Upper lobe of right lung (tissue), 1 donor: Measurements from ENCODE around the gene SLC25A27. TPM values are rescaled to one million over a fixed set of nuclear protein-coding genes. Genes with fewer than 3 reads are reported as not detected.

Experiments used
- ATAC-seq: fragments of 200-7000 bp; cut with Tn5 transposase; one replicate; pipeline ENCODE4 v1.9.1; 2020; ENCODE audit warnings: mild to moderate bottlenecking, moderate library complexity
- DNase-seq: peaks from one replicate; pipeline ENCODE4 v3.0.0-alpha.2; 2020
- H3K27ac ChIP-seq: fragments of 200-600 bp; one replicate; pipeline ENCODE4 v1.8.0; 2022
- H3K27me3 ChIP-seq: fragments of 200-600 bp; one replicate; pipeline ENCODE4 v1.8.0; 2022; ENCODE audit warnings: mild to moderate bottlenecking
- H3K36me3 ChIP-seq: fragments of 200-600 bp; one replicate; pipeline ENCODE4 v1.8.0; 2022
- H3K4me1 ChIP-seq: fragments of 200-600 bp; one replicate; pipeline ENCODE4 v1.8.0; 2022
- H3K4me3 ChIP-seq: fragments of 200-600 bp; one replicate; pipeline ENCODE4 v1.8.0; 2022; ENCODE audit warnings: mild to moderate bottlenecking
- H3K9me3 ChIP-seq: fragments of 200-600 bp; one replicate; pipeline ENCODE4 v1.8.0; 2022
- CTCF ChIP-seq: fragments of 200-600 bp; IDR thresholded peaks from one replicate; pipeline ENCODE4 v1.8.0; 2022; ENCODE audit warnings: antibody characterized with exemption
- intact Hi-C: fragments of 100-400 bp; cut with DNase I; formaldehyde crosslinking; loops from one replicate; pipeline ENCODE4 v1.11.0; 2022
- total RNA-seq: library from RNA; stranded (reverse); fragmentation: NEBNext Ultra II Directional; extraction: Animal tissue kit (Norgen Biotek cat#: 25700); gene quantifications from one replicate; pipeline ENCODE4 v1.2.1, GENCODE V29; 2021
- donor health status: DM: no; HTN: yes; CAD: no; lungs with severe emphysema.

Gene SLC25A27
- total RNA-seq, 1 donor from 2014 or later = 17.8 TPM

GRCh38 chr6:46667377-46667776 is 14.6 kb downstream of the SLC25A27 start:
- Histone ChIP-seq H3K4me3 (no peak overlapping the region), H3K36me3 (peaks cover 16% of the 10 kb centered on the region), H3K4me1 (no peaks in the 10 kb centered on the region), H3K27me3 (no peaks in the 10 kb centered on the region), H3K9me3 (no peaks in the 10 kb centered on the region), H3K27ac (no peak overlapping the region)
- no peak for DNase-seq
- intact Hi-C loops = no loop called here
- TF ChIP-seq CTCF = no peak
- no peak for ATAC-seq

- intact Hi-C loops = no loop called here
- no peak overlapping the region for H3K4me3 ChIP-seq
- ATAC-seq = no peak
- H3K36me3 ChIP-seq = peaks cover 20% of the 10 kb centered on the region
- no peak for DNase-seq
- no peaks in the 10 kb centered on the region for H3K9me3 ChIP-seq
- H3K27ac ChIP-seq = no peak overlapping the region
- no peaks in the 10 kb centered on the region for H3K27me3 ChIP-seq
- no peaks in the 10 kb centered on the region for H3K4me1 ChIP-seq
- TF ChIP-seq CTCF = no peak
Measured at GRCh38 chr6:46674410-46674809, 21.6 kb downstream of the SLC25A27 start.

GRCh38 chr6:46676604-46677313 is 24.0 kb downstream of the SLC25A27 start:
- Histone ChIP-seq H3K27me3 (no peaks in the 10 kb centered on the region), H3K4me1 (no peaks in the 10 kb centered on the region), H3K4me3 (no peak overlapping the region), H3K9me3 (no peaks in the 10 kb centered on the region), H3K36me3 (peaks cover 13% of the 10 kb centered on the region), H3K27ac (no peak overlapping the region)
- DNase-seq (no peak), ATAC-seq (no peak)
- TF ChIP-seq CTCF = no peak
- intact Hi-C loops = no loop called here

GRCh38 chr6:46677314-46677654 is 24.5 kb downstream of the SLC25A27 start:
- H3K27me3 ChIP-seq = no peaks in the 10 kb centered on the region
- no peak for TF ChIP-seq CTCF
- no peaks in the 10 kb centered on the region for H3K4me1 ChIP-seq
- no peaks in the 10 kb centered on the region for H3K9me3 ChIP-seq
- H3K27ac ChIP-seq = no peak overlapping the region
- intact Hi-C loops = no loop called here
- no peak for ATAC-seq
- peaks cover 13% of the 10 kb centered on the region for H3K36me3 ChIP-seq
- no peak overlapping the region for H3K4me3 ChIP-seq
- no peak for DNase-seq

- Histone ChIP-seq H3K4me1 (no peaks in the 10 kb centered on the region), H3K36me3 (no peaks in the 10 kb centered on the region), H3K9me3 (no peaks in the 10 kb centered on the region), H3K27me3 (no peaks in the 10 kb centered on the region), H3K4me3 (no peak overlapping the region), H3K27ac (no peak overlapping the region)
- no peak for DNase-seq
- no peak for ATAC-seq
- intact Hi-C loops = no loop called here
- TF ChIP-seq CTCF = no peak
Measured at GRCh38 chr6:46684771-46685170, 32.0 kb downstream of the SLC25A27 start.

GRCh38 chr6:46687619-46688097 is 34.9 kb downstream of the SLC25A27 start, which contains the start of gene TDRD6:
Gene TDRD6, plus strand, starts transcription at chr6:46687885. Its CDS starts 244 bp downstream, at chr6:46688129.
- no peak for ATAC-seq
- no peaks in the 10 kb centered on the region for H3K9me3 ChIP-seq
- no peaks in the 10 kb centered on the region for H3K36me3 ChIP-seq
- DNase-seq = peak; percentile 62
- intact Hi-C loops = no loop called here
- no peak within 1 kb of the TSS for H3K27ac ChIP-seq
- no peak for TF ChIP-seq CTCF
- no peak within 1 kb of the TSS for H3K4me3 ChIP-seq
- no peaks in the 10 kb centered on the region for H3K27me3 ChIP-seq
- no peaks in the 10 kb centered on the region for H3K4me1 ChIP-seq
